ENCODE results near the gene SPTLC1.

DNA sequence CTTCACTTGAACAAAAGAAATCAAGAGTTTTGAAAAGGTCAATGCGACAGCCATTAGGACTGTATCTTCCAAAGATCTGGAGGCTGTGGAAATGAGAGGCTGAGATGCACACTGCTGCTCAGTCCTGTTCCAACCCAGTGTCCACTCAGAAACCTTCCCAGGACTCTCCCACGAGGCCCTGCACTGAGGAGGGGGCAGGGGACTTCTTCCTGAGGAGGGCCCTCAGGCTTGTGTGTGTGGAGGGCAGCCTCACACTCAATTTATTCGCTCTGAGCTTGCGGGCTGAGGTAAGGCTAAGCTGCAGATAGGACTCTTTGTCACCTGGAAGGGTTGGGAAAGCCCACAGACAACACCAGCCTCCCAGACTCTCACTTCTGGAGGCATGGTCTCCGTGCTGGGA is 95.6 kb downstream of the SPTLC1 start:
- TF ChIP-seq ELF4 (IDR thresholded peaks at IDR 0.05) (no peak), FOXA1 (IDR thresholded peaks at IDR 0.05) (no peak), PKNOX1 (IDR thresholded peaks at IDR 0.05) (no peak), SUZ12 (IDR thresholded peaks at IDR 0.05) (no peak), ZNF384 (IDR thresholded peaks at IDR 0.05) (no peak), FOXM1 (IDR thresholded peaks at IDR 0.05; ENCODE audit: borderline replicate concordance) (no peak)
